Measurements from ENCODE around the gene SPG21. TPM values are rescaled to one million over a fixed set of nuclear protein-coding genes. Genes with fewer than 3 reads are reported as not detected.

Gene SPG21
- total and polyA plus RNA-seq, 2 of the 13 experiments (the other 11 are each of a cell fraction or from before 2014, with no cell fraction given): 36.7 to 42.4 TPM

DNA sequence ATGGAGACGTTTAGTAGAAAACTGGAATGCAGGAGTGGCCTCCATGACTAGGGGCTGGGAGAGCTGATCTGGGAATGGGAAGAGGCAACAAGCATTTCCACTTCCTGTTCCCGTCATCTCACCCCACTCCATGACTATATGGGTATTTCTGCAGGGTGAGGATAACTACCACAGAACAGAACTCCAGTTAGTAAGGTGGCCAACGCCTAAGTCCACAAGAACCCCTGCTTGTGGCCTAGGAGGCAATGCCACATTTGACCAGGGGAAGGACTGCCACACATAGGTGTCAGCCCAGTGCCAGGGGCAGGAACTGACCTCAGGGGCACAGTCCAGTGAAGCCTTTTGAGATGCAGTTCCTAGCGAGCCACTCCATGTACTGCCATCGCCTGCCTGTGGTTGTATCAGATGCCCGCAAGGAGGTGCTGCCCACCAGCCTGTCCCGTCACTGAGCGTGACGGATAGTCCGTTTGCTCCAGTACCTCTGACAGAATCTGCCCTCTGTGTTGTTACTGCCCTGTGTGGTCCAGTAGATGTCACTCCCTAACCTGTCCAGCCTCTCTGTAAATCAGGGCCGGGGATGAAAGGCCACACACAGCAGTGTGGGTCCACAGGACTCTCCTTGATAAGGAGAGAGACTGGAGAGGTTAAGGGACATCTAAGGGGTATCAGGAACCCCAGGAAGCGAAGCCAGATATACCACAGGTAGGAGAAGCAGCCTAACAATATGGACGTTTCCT lies 43.3 kb upstream of the SPG21 start (continued):
- TF ChIP-seq, protein P1, sequence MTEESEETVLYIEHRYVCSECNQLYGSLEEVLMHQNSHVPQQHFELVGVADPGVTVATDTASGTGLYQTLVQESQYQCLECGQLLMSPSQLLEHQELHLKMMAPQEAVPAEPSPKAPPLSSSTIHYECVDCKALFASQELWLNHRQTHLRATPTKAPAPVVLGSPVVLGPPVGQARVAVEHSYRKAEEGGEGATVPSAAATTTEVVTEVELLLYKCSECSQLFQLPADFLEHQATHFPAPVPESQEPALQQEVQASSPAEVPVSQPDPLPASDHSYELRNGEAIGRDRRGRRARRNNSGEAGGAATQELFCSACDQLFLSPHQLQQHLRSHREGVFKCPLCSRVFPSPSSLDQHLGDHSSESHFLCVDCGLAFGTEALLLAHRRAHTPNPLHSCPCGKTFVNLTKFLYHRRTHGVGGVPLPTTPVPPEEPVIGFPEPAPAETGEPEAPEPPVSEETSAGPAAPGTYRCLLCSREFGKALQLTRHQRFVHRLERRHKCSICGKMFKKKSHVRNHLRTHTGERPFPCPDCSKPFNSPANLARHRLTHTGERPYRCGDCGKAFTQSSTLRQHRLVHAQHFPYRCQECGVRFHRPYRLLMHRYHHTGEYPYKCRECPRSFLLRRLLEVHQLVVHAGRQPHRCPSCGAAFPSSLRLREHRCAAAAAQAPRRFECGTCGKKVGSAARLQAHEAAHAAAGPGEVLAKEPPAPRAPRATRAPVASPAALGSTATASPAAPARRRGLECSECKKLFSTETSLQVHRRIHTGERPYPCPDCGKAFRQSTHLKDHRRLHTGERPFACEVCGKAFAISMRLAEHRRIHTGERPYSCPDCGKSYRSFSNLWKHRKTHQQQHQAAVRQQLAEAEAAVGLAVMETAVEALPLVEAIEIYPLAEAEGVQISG (CRISPR knock-in tag; IDR thresholded peaks at IDR 0.05): peak; percentile 59; the same call in 1 of the 2 replicates
- TF ChIP-seq ZNF607 (CRISPR knock-in tag; IDR thresholded peaks at IDR 0.05; ENCODE audit: borderline replicate concordance): no peak
- no peak for TF ChIP-seq ATAD3A (CRISPR knock-in tag; IDR thresholded peaks at IDR 0.05)
- TF ChIP-seq NFE2L1 (CRISPR knock-in tag; IDR thresholded peaks at IDR 0.05; ENCODE audit: borderline replicate concordance): no peak
- TF ChIP-seq NFYC (CRISPR knock-in tag; IDR thresholded peaks at IDR 0.05): no peak; the same call in 1 of the 2 replicates
- no peak for TF ChIP-seq ZNF7 (CRISPR knock-in tag; IDR thresholded peaks at IDR 0.05)
- TF ChIP-seq TBP (CRISPR knock-in tag; IDR thresholded peaks at IDR 0.05): no peak
- TF ChIP-seq ZNF709 (CRISPR knock-in tag; IDR thresholded peaks at IDR 0.05): no peak
- peak; percentile 65 for TF ChIP-seq ELF3 (CRISPR knock-in tag; IDR thresholded peaks at IDR 0.05)
- TF ChIP-seq SYNCRIP (IDR thresholded peaks at IDR 0.05; ENCODE audit: insufficient read depth, low read depth, low read length): no peak
- TF ChIP-seq, protein P2, sequence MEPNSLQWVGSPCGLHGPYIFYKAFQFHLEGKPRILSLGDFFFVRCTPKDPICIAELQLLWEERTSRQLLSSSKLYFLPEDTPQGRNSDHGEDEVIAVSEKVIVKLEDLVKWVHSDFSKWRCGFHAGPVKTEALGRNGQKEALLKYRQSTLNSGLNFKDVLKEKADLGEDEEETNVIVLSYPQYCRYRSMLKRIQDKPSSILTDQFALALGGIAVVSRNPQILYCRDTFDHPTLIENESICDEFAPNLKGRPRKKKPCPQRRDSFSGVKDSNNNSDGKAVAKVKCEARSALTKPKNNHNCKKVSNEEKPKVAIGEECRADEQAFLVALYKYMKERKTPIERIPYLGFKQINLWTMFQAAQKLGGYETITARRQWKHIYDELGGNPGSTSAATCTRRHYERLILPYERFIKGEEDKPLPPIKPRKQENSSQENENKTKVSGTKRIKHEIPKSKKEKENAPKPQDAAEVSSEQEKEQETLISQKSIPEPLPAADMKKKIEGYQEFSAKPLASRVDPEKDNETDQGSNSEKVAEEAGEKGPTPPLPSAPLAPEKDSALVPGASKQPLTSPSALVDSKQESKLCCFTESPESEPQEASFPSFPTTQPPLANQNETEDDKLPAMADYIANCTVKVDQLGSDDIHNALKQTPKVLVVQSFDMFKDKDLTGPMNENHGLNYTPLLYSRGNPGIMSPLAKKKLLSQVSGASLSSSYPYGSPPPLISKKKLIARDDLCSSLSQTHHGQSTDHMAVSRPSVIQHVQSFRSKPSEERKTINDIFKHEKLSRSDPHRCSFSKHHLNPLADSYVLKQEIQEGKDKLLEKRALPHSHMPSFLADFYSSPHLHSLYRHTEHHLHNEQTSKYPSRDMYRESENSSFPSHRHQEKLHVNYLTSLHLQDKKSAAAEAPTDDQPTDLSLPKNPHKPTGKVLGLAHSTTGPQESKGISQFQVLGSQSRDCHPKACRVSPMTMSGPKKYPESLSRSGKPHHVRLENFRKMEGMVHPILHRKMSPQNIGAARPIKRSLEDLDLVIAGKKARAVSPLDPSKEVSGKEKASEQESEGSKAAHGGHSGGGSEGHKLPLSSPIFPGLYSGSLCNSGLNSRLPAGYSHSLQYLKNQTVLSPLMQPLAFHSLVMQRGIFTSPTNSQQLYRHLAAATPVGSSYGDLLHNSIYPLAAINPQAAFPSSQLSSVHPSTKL (CRISPR knock-in tag; IDR thresholded peaks at IDR 0.05): peak; percentile 75
- TF ChIP-seq, protein P3, sequence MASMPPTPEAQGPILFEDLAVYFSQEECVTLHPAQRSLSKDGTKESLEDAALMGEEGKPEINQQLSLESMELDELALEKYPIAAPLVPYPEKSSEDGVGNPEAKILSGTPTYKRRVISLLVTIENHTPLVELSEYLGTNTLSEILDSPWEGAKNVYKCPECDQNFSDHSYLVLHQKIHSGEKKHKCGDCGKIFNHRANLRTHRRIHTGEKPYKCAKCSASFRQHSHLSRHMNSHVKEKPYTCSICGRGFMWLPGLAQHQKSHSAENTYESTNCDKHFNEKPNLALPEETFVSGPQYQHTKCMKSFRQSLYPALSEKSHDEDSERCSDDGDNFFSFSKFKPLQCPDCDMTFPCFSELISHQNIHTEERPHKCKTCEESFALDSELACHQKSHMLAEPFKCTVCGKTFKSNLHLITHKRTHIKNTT (CRISPR knock-in tag; IDR thresholded peaks at IDR 0.05): no peak
- no peak; the same call in 1 of the 2 replicates for TF ChIP-seq RXRB (CRISPR knock-in tag; IDR thresholded peaks at IDR 0.05; ENCODE audit: borderline replicate concordance)
- peak; percentile 44; the same call in 1 of the 2 replicates for TF ChIP-seq MYC (CRISPR knock-in tag; IDR thresholded peaks at IDR 0.05; ENCODE audit: borderline replicate concordance)
- TF ChIP-seq, protein P4, sequence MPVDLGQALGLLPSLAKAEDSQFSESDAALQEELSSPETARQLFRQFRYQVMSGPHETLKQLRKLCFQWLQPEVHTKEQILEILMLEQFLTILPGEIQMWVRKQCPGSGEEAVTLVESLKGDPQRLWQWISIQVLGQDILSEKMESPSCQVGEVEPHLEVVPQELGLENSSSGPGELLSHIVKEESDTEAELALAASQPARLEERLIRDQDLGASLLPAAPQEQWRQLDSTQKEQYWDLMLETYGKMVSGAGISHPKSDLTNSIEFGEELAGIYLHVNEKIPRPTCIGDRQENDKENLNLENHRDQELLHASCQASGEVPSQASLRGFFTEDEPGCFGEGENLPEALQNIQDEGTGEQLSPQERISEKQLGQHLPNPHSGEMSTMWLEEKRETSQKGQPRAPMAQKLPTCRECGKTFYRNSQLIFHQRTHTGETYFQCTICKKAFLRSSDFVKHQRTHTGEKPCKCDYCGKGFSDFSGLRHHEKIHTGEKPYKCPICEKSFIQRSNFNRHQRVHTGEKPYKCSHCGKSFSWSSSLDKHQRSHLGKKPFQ (CRISPR knock-in tag; IDR thresholded peaks at IDR 0.05; ENCODE audit: insufficient replicate concordance): no peak
- TF ChIP-seq ZFY (CRISPR knock-in tag; IDR thresholded peaks at IDR 0.05): 0 out of 2 replicates have a peak, but pooled peaks have one; percentile 17
- TF ChIP-seq, protein P5, sequence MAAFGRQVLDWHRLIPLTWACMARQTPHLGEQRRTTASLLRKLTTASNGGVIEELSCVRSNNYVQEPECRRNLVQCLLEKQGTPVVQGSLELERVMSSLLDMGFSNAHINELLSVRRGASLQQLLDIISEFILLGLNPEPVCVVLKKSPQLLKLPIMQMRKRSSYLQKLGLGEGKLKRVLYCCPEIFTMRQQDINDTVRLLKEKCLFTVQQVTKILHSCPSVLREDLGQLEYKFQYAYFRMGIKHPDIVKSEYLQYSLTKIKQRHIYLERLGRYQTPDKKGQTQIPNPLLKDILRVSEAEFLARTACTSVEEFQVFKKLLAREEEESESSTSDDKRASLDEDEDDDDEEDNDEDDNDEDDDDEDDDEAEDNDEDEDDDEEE (CRISPR knock-in tag; IDR thresholded peaks at IDR 0.05): no peak; the same call in 1 of the 2 replicates
- TF ChIP-seq MTA1 (CRISPR knock-in tag; IDR thresholded peaks at IDR 0.05; ENCODE audit: borderline replicate concordance): peak; percentile 52; the same call in 1 of the 2 replicates
